Measurements from ENCODE around the gene ARSG.

- TF ChIP-seq RAD21 (IDR thresholded peaks at IDR 0.05 in 1 of 2, conservative IDR thresholded peaks at IDR 0.05 in 1 of 2; ENCODE audit: low read depth in 2 of 2, low read length in 2 of 2): no peak
- TF ChIP-seq KDM1A (IDR thresholded peaks at IDR 0.05; ENCODE audit: borderline replicate concordance, low read length): no peak
- no peak for TF ChIP-seq CTCF (IDR thresholded peaks at IDR 0.05; ENCODE audit: control extremely low read depth in 1 of 3, insufficient read depth in 1 of 3, low read depth in 1 of 3, low read length in 3 of 3)
- no peak for TF ChIP-seq CREB1 (IDR thresholded peaks at IDR 0.05)
- no peak for TF ChIP-seq EP300 (IDR thresholded peaks at IDR 0.05; ENCODE audit: borderline replicate concordance in 1 of 2, low read depth in 2 of 2, low read length in 2 of 2)
- TF ChIP-seq HDAC2 (IDR thresholded peaks at IDR 0.05; ENCODE audit: borderline replicate concordance in 1 of 2, low read depth in 2 of 2, low read length in 2 of 2): no peak
- TF ChIP-seq POLR2AphosphoS5 (IDR thresholded peaks at IDR 0.05; ENCODE audit: low read depth, low read length): no peak
- TF ChIP-seq YY1 (IDR thresholded peaks at IDR 0.05; ENCODE audit: low read depth, low read length): no peak
- TF ChIP-seq ATF2 (IDR thresholded peaks at IDR 0.05; ENCODE audit: low read length): no peak
- TF ChIP-seq RFX5 (IDR thresholded peaks at IDR 0.05; ENCODE audit: borderline replicate concordance, low read depth, low read length): no peak
- TF ChIP-seq BACH1 (IDR thresholded peaks at IDR 0.05; ENCODE audit: low read length): no peak
- no peak for TF ChIP-seq POLR2A (IDR thresholded peaks at IDR 0.05; ENCODE audit: control extremely low read depth in 1 of 2, low read depth in 2 of 2, low read length in 2 of 2)
- TF ChIP-seq EGR1 (IDR thresholded peaks at IDR 0.05; ENCODE audit: borderline replicate concordance, low read depth, low read length): no peak
Measured at GRCh38 chr17:68299817-68300216, 8.5 kb downstream of the ARSG start.

All from H1 (cell line).